Measurements from ENCODE around the gene OASL.
"Not testable (repeated sequence)": the region's sequence is repeated elsewhere in the genome, so short reads cannot be mapped to it uniquely, and the experiment has no call there.

The OASL gene

DNA sequence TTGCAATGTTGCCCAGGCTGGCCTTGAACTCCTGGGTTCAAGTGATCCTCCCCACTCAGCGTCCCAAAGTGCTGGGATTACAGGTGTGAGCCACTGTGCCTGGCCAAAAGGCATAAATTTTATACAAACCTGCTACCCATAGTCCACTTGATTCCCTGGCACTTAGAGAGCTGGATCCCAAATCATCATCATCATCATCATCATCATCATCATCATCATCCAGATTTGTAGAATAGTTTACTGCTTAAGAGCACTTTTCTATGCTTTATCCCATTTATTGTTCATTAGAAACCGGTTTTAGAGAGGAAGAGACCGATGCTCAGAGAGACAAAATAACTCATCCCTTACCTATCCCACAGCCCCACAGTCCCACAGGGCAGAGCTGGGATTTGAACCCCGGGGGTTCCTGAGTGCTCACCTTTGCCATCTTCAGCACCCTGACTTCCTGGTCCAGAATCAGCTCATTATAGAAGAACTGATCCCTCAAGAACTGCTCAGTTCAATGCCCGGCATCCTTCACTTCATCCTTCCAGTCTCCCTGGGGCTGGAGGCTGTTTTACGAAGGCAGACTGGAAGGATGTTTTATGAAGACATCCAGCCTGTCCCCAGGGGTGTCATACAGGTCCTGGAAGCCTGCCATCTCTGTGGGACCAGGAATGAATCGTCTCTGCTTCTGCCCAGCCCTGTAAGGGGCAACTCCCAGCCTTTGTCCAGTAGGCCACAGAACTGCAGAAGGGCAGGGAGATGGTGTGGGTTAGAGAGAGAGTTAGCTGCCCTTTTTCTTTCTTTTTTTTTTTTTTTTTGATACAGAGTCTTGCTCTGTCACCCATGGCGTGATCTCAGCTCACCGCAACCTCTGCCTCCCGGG lies 20.2 kb upstream of the OASL start:
- no peak for DNase-seq

DNA sequence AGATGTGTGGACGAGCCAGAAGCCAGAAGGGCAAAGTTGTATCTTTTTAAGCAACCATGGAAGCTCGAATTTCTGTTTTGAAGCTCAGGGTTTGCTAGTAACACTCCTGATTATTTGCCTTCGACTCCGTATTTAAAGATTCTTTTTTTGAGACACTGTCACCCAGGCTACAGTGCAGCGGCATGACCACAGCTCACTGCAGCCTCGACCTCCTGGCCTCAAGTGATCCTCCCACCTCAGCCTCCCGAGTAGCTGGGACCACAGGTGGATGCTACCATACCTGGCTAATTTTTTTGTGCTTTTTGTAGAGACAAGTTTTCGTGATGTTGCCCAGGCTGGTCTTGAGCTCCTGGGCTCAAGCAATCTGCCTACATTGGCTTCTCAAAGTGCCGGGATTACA lies 18.7 kb upstream of the OASL start:
- no peak for DNase-seq

DNA sequence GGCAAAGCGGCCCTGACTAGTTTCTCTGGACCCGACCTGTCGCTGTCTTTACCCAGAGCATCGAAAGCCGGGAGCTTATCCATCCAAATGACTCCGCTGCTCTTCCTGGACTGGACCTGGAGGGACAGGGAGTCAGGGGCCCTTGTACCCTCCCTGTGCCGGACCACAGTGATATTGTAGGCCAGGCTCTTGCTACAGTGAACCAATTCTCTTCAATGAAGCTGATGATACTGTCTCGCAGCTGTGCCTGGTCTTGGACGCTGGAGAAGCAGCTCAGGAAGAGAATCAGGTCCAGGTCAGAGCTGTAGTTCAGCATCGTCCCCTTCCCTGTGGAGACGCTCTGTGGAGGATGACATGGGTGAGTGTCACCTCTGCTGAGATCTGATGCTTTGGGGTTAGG lies 14.7 kb upstream of the OASL start:
- no peak for DNase-seq

DNA sequence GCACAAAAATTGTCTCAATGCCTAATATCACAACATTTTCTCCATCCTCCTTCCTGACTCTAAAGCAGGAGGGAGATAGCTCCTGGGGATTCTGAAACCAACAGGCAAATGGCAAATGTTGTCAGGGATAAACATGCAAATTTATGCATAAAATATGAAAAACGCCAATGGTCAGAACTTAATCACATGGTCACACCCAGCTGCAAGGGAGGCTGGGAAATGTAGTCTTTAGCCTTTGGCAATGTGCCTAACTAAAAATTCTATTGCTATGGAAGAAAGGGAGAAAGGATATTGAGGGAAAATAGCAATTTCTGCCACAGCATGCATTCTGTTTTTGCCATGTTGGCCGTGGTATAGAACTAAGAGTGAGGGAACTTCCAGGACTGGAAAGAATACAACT lies 11.7 kb upstream of the OASL start:
- DNase-seq, result no peak

DNA sequence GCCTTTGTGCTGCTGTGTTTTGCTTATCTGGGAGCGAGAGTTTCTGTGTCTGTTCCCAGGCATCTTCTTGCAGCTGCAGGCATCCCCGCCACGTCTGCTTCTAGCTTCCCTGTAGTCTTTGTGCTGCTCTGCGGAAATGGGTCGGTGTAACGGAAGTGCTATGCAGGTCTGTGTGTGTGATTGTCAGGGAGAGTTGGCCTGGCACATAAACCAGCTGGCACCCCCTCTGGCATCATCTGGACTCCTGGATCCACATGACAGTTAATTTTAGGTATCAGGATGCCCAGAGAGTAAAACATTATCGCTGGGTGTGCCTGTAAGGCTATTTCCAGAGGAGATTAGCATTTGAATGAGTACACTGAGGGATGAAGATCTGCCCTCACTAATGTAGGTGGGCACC lies 9.4 kb upstream of the OASL start:
- DNase-seq, result no peak

DNA sequence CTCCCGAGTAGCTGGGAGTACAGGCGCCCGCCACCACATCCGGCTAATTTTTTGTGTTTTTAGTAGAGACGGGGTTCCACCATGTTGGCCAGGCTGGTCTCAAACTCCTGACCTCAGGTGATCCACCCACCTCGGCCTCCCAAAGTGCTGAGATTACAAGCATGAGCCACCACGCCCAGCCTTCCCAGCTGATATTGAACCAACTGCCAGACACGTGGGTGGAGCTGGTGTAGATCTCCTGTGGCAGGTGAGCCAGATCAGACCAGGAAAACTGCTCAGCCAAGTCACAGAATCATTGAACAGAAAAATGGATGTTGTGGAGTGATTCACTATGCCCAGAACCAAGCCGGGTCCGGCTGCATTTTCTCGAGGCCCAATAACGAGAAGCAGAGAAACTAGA lies 8.4 kb upstream of the OASL start:
- not testable (repeated sequence) for DNase-seq

DNA sequence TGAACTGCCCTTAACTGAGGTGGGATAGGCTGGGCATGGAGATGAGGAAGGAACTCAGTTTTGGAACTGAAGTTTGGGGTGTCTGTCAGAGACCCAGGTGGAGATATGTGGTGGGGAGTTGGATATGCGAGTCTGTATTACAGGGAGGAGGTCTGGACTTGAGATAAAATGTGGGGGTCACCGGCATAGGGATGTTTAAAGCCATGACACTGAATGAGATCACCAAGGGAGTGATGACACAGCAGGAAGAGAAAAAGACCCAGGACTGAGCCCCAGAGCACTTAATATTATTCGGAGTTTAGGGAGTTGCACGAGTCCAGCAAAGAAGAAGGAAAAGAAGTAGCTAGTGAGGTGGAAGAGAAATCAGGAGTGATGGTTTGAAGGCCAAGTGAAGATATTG lies 4.0 kb upstream of the OASL start:
- DNase-seq, result no peak

DNA sequence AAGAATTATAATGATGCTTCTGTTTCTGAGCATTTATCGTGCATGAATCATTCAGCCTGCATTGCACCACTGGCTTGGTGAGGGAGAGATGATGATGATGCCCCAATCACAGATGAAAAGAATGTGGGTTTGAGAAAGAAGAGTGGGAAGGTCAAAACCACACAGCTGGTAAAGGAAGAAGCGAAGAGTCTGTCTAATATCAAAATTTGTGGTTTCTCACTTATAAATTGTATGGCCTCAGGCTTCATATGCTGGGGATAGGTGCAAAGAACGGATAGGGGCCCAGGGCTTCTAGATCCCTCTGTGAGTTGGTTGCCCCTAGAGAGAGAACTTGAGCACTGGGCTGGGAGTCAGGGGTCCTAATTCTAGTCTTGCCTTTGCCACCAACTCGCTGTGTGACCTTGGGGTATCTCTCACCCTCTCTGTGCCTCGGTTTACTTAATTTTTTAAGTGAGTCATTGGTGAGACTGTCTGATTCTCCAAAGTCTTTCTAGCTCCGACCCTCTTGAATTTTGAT lies 2.2 kb downstream of the OASL start:
- DNase-seq, result peak; percentile 64

DNA sequence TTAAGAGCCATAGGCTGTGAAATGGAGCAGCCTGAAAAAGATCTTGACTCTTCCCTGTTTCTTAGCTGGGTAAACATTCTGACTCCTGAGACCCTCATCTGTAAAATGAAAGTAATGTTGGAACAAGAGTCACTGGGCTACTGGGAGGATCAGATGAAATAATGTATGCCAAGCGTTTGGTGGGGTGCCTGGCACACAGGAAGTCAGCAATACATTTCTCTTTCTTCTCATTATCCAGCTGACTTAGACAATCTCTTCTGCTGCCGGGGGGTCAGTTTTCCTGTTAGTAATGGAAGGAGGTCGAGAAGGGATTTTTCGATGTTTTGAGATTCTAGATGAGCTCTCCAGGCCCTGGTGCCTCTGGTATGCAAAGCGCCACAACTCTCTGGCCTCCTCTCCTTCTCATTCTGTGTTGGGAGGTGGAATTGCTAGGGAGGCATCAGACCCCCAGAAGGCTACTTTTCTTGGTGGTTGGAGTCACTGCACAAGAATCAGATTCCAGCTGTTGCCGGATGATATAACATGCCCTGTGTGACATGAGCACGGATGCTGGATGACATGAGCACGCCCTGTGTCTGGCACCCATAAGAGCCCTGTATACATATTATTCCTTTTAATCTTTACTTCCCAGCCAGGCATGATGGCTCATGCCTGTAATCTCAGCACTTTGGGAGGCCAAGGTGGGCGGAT lies 4.3 kb downstream of the OASL start:
- no peak for DNase-seq

DNA sequence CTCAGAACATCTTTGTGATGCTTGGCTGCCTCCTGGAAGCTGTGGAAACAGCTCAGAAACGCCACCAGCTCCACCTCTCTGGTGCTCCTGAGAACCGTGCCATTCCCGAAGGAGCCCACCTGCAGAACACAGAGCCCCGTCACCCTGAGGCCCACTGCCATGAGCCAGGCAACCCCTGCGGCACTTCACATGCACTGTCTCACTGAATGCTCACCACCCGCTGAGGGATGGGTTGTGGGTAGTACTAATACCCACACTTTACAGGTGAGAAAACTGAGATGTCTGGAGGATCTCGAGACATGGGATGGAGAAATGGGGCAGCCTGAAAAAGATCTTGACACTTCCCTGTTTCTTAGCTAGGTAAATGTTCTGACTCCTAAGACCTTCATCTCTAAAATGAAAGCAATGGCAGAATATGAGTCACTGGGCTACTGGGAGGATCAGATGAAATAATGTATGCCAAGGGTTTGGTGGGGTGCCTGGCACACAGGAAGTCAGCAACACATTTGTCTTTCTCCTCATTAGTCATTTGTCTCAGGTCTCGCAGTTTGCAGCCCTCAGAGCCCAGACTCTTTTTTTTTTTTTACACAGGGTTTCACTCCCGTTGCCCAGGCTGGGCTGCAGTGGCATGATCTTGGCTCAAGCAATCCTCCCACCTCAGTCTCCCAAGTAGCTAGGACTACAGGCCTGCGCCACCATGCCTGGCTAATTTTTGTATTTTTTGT lies 5.3 kb downstream of the OASL start:
- peak; percentile 70 for DNase-seq

DNA sequence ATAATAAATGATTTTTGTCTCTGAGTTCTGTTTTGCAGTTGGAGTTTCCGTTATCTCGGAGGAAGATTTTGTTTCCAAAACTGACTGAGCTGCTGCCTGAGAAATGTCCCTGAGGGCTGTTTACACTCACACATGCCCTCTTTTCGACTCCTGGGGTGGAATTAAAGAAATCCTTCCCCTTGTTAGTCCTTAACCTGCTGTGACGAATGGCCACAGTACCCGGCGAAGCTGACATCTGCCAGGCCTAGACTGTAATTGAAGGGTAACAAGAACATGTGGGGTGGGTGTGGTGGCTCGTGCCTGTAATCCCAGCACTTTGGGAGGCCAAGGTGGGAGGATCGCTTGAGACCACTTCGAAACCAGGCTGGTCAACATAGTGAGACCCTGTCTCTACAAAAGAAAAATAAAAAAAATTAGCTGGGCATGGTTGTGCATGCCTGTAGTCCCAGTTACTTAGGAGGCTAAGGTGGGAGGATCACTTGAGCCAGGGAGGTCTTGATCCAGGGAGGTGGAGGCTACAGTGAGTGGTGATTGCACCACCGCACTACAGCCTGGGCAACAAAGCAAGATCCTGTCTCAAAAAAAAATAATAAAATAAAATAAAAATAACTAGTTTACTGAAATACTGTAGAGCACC lies 8.4 kb downstream of the OASL start:
- no peak for DNase-seq

DNA sequence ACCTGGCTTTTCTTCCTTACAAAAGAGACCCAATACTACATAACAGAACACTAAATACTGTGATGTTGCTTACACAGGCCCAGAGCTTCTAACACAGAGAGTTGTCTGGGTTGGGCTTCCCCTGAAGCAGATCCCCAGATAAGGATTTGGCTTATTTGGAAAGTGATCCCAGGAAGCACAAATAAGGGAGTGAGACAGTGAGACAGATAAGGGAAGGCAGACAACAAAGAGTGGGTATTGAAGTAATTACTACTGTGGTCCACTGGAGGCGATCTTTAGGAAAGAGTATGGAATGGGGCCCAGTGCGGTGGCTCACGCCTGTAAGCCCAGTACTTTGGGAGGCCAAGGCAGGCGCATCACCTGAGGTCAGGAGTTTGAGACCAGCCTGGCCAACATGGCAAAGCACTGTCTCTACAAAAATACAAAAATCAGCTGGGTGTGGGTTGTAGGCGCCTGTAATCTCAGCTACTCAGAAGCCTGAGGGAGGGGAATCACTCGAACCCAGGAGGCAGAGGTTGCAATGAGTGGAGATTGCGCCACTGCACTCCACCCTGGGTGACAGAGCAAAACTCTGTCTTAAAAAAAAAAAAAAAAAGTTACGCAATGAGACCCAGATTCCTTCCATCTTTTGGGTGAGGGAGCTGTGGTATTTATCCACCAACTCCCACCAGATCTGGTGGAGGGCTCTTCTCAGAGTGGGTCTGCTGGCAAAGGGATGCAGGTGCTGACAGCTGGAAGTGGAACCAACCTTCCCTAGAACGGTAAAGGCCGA lies 12.6 kb downstream of the OASL start:
- DNase-seq, result peak; percentile 61

DNA sequence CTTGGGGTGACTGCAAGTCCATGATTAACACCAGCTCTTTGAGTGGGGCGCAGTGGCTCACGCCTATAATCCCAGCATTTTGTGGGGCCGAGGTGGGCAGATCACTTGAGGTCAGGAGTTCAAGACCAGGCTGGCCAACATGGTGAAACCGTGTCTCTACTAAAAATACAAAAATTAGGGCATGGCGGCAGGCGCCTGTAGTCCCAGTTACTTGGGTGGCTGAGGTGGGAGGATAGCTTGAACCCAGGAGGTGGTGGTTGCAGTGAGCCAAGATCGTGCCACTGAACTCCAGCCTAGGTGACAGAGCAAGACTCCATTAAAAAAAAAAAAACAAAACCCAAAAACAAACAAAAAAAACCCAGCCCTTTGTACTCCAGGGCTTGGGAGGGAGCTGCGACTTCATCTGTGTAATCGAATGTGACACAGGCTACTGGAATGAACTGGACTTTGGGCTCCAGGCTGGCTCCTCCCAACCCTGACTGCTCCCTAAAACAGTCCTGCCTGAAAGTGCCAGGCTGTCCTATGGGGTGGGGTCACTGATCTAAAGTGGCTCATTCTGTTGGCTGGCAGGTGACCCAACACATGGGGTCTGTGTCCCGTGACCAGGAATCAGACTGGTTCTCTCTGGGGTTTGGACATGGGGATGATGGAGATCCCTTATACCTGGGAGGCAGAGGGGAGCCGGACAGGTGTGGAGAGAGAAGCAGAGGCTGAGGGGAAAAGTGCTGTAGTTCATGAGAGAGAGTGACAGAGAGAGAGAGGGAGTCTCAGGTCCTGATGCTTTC lies 13.4 kb downstream of the OASL start:
- no peak for DNase-seq

DNA sequence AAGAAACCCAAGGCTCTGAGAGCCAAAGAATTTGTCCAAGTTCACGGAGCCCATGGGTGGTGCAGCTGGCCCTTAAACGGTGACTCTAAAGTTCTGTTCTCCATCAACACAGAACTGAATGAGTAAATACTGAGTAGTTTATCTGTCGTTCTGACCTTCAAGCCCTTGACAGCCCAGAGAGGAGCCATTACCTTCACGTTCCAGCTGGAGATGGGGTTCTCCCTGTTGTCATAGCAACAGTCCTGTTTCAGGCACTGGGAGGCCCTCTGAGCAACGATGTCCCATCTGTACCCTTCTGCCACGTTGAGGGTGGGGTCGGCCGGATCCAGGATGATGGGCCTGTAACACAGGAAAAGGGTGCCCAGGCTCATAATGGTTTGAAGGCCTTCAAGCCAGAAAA lies 15.2 kb downstream of the OASL start:
- no peak for DNase-seq

DNA sequence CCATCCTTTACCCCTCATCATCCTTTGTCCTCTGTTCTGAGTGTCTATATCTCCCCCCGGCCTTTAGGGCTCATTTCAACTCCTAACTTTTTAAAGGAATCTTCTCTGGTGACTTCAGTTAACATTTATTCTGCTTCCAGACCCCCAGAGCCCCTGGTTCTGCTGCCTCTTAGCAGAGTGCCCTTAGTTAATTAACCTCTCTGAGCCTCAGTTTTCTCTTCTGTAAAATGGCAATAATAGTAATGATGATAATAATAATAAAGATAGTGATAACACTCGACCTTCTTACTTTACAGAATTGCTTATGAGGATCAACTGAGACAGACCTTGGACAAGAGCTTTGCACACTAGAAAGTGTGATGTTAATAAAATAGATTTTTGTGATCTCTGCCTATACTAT lies 16.3 kb downstream of the OASL start:
- no peak for DNase-seq

DNA sequence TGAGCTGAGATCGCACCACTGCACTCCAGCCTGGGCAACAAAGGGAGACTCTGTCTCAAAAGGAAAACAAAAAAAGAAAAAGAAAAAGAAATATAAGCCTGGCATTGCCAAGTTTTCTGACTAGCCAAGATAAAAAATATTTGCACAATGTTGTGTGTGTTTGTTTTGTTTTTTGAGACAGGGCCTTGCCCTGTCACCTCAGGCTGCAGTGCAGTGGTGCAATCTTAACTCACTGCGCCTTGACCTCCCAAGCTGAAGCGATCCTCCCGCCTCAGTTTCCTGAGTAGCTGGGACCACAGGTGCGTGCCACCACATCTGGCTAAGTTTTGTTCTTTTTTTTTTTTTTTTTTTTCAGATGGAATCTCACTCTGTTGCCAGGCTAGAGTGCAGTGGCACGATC lies 17.3 kb downstream of the OASL start:
- no peak for DNase-seq

DNA sequence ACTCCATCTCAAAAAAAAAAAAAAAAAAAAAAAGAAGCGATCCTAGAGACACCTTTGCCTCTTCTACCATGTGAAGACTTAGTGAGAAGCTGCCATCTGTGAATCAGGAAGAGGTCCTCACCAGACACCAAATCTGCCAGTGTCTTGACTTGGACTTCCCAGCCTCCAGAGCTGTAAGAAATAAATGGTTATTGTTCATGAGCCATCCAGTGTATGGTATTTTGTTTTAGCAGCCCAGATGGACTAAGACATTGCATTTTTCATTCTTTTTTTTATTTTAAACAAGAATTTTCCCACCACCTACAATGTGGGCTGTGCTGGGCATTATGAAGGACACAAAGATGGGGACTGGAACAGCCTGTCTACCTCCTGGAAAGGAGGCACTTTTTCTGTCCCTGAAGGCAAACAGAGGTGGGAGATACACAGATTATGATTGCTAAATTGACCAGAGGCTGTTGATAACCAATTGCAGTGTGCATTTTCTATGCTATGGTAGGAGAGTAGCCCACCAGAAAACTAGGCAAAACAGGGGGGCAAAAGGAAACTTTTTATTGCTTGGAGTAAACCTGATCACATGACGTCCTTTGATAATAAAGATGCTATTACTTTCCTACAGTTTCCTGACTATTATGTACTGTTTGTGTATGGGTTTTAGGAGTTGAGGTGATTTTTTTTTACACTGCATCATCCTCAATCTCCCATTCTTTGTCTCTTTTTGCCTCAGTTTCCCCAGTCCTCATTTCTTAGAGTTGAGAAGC lies 20.0 kb downstream of the OASL start:
- no peak for DNase-seq

DNA sequence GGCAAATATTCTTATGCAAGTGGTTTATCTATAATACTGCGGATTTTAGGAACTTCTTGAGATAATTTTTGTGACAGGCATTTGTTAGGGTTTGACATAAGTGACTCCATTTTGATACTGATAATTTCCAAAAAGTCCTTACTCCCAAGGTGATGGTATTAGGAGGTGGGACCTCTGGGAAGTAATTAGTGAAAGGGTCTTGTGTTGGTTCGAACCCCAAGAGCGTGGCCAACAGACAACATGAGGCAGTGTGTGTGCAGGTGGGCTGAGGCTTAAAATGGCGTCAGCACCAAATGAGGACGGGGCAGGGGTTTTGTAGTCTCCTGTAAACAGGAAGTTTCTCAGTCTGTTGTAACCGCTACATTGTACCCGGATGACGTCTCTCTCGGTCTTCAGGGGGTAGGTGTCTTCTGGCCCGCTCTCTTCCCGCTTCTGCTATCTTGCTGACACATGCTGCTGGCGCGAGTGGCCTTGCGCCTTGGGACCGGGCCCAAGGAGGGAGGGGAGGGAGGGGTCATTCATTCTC lies 21.0 kb downstream of the OASL start:
- no peak for DNase-seq

DNA sequence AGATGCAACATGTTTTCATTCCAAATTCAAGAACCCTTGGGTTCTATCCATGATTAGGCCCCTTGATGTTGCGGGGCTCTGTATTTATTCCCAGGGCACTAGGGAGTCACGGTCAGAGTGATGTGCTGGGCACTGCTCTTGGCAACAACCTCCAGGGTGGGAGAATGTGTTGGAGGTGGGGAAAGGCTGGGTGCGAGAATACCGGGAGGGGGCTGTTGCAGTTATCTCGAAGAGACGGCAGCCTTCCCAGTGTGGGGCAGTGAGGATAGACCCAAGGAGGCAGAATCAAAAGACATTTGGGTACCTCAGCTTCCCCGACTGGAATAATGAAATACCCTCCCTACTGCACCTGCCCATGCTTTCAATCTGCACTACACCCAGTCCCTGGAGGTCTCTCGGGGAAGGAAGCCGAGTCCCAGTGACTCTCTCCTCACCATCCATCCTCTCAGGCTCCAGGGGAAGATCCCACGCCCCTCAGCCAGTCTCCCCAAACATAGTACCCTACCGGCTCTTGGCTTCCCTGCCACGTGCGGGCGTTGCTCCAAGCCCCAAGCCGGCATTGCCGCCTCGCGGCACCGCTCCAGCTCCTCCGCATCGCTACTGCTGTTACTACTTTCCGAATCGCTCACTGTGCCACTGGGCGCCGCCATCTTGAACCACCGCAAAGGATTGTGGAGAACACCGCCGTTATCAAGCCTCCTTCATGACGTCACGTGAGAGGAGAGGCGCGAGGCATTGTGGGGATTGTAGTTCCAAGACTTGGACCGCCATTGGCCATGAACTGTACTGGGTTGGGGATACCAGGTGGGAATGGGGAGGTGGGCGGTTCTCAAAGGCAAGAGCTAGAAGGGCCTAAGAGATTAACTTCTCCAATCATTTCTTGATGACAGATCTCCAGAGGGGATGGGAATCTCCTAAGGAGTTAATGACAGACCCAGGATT lies 22.9 kb downstream of the OASL start, which contains the start of gene C12orf43:
C12orf43 (minus strand) TSS at position 663 of the 942 bp plus-strand sequence; CDS start at position 650, 13 bp downstream.
- peak; percentile 90 for DNase-seq

All from MV-4-11 (cell line).